Psoas muscle (tissue), 8 donors: Measurements from ENCODE around the gene STX12. TPM values are rescaled to one million over a fixed set of nuclear protein-coding genes. Genes with fewer than 3 reads are reported as not detected.
A peak's percentile ranks its signal among the peaks of the same experiment; 100 is the strongest.
"Not testable (repeated sequence)": the region's sequence is repeated elsewhere in the genome, so short reads cannot be mapped to it uniquely, and the experiment has no call there.

Experiments
- ATAC-seq, 4 donors: fragments of 200-7000 bp; cut with Tn5 transposase; one replicate each; pipeline ENCODE4 v1.9.1; 2020; ENCODE audit warnings: moderate library complexity in 3 of 4, mild to moderate bottlenecking in 2 of 4
- DNase-seq, 2 donors: peaks; one replicate each; pipeline ENCODE4 v3.0.0-alpha.2; 2020
- H3K27ac ChIP-seq: fragments of 200-600 bp; one replicate; pipeline ENCODE4 v1.8.0; 2022
- H3K27me3 ChIP-seq, 3 donors: fragments of 200-600 bp in 1 of 3; one replicate each; pipeline versions ENCODE4 v1.6.1 to v1.8.0; 2013 to 2022; ENCODE audit warnings: low read length in 2 of 3, mild to moderate bottlenecking in 2 of 3, moderate library complexity in 1 of 3; ENCODE audit not compliant: insufficient read depth in 3 of 3
- H3K36me3 ChIP-seq, 2 donors: fragments of 200-600 bp in 1 of 2; one replicate each; pipeline versions ENCODE4 v1.6.1 to v1.8.0; 2013 to 2022; ENCODE audit warnings: low read depth in 1 of 2, mild to moderate bottlenecking in 1 of 2, moderate library complexity in 1 of 2; ENCODE audit not compliant: insufficient read depth in 1 of 2
- H3K4me1 ChIP-seq: fragments of 200-600 bp; one replicate; pipeline ENCODE4 v1.8.0; 2022
- H3K4me3 ChIP-seq: fragments of 200-600 bp; one replicate; pipeline ENCODE4 v1.8.0; 2022; ENCODE audit warnings: mild to moderate bottlenecking
- H3K9me3 ChIP-seq: fragments of 200-600 bp; one replicate; pipeline ENCODE4 v1.8.0; 2022
- WGBS, 3 donors: extraction: QIAGEN DNeasy Blood & Tissue Kit; methylation state at CpG; one replicate each; pipeline versions ENCODE4 v1.1.6 to v1.1.7; 2013; 5-methylcytosine and 5-hydroxymethylcytosine counted together
- intact Hi-C, 2 donors: fragments of 100-400 bp; cut with DNase I; formaldehyde crosslinking; loops; one replicate each; pipeline versions ENCODE4 v1.11.0 to v1.14.2; 2022
- polyA plus RNA-seq, 3 donors: library from polyadenylated mRNA; stranded (reverse); fragments of 200-250 nt; gene quantifications; one replicate each; pipeline ENCODE4 v1.2.3, GENCODE V29; 2013
- total RNA-seq, 4 donors: library from RNA; stranded (reverse); fragmentation: NEBNext Ultra II Directional in 2 of 4; extraction: Animal tissue kit (Norgen Biotek cat#: 25700) in 2 of 4; gene quantifications; one replicate each; pipeline versions ENCODE4 v1.2.1 to v1.2.4, GENCODE V29; 2021 to 2023
- TF ChIP-seq, protein P1 (sequence below): fragments of 200-600 bp; IDR thresholded peaks from one replicate; pipeline ENCODE4 v1.8.0; 2022; ENCODE audit warnings: antibody characterized with exemption
- donor health status: healthy with polysubstance abuse.
- donor health status: DM: no; HTN: no; CAD: no; lungs with moderate emphysema.
- donor health status: Bipolar disorder and iron deficiency.
- donor health status: healthy.
- donor health status: DM: yes; HTN: yes; CAD: no.
- donor health status: DM: no; HTN: no; CAD: no.
- donor health status: DM: no; HTN: no; CAD: no.
- donor health status: DM: yes; HTN: yes; CAD: no.

STX12 gene
- total and polyA plus RNA-seq, 7 donors: 14.5 to 33.6 (median 24.7) TPM

DNA sequence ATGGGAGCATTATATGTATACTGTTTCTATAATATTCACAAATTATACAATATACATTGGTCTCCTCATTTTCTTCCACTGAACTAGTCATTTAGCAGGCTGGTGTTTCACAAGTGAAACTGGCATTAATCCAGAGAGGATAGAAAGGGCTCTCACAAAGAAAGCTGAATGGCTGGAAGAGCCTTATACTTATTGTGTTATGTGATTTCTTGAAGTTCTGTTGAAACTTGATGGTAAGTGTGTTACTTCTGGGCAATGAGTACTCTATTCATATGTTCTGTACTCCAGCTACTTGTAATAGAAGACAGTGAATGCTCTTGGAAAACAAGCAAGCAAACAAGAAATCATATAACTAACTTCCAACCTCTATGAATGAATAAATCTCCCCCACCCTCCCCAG is 14.9 kb downstream of the STX12 start:
- TF ChIP-seq, protein P1, sequence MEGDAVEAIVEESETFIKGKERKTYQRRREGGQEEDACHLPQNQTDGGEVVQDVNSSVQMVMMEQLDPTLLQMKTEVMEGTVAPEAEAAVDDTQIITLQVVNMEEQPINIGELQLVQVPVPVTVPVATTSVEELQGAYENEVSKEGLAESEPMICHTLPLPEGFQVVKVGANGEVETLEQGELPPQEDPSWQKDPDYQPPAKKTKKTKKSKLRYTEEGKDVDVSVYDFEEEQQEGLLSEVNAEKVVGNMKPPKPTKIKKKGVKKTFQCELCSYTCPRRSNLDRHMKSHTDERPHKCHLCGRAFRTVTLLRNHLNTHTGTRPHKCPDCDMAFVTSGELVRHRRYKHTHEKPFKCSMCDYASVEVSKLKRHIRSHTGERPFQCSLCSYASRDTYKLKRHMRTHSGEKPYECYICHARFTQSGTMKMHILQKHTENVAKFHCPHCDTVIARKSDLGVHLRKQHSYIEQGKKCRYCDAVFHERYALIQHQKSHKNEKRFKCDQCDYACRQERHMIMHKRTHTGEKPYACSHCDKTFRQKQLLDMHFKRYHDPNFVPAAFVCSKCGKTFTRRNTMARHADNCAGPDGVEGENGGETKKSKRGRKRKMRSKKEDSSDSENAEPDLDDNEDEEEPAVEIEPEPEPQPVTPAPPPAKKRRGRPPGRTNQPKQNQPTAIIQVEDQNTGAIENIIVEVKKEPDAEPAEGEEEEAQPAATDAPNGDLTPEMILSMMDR: no peak
- intact Hi-C loops: no loop called here
- no peaks in the 10 kb centered on the region for H3K27me3 ChIP-seq
- H3K4me1 ChIP-seq: peaks cover 33% of the 10 kb centered on the region
- ATAC-seq: peak in 1 of 4 donors; percentile 25
- H3K4me3 ChIP-seq: no peak overlapping the region
- H3K36me3 ChIP-seq: peaks cover 0 to 28% of the 10 kb centered on the region in 2 donors
- no peaks in the 10 kb centered on the region for H3K9me3 ChIP-seq
- no peak for DNase-seq
- peak overlapping the region; percentile 75 for H3K27ac ChIP-seq

DNA sequence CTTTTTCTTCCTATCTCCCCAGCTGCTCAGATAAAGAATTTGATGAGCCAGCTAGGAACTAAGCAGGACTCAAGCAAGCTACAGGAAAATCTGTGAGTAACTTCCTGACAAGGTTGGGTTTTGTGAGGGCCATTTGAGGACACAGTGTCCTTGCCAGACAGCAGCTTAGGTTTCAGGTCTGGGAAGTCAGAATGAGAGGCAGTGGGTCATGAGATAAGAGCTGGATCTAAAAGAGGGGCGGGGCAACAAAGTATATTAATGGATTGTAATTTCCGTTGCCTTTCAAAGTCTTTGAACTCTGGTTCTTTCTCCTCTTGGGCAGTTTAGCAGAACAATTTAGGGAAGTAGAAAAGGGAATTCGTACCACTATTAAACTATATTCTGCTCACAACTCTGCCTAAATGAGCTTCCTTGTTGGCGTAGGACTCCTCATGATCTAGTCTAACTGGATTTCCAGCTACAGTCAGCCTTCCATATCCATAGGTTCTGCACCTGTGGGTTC is 16.6 kb downstream of the STX12 start:
- peaks cover 33% of the 10 kb centered on the region for H3K4me1 ChIP-seq
- TF ChIP-seq, protein P1: no peak
- peak overlapping the region; percentile 75 for H3K27ac ChIP-seq
- H3K9me3 ChIP-seq: no peaks in the 10 kb centered on the region
- ATAC-seq (peak; percentile 94 to 99 (median 96)), DNase-seq (peak; percentile 42 to 62)
- 38 to 56% (median 49%) methylated on average over 4 of the region's 4 CpGs for WGBS, 3 donors
- no peaks in the 10 kb centered on the region for H3K27me3 ChIP-seq
- H3K4me3 ChIP-seq: no peak overlapping the region
- intact Hi-C loops: no loop called here
- peaks cover 7 to 45% of the 10 kb centered on the region in 2 donors for H3K36me3 ChIP-seq

DNA sequence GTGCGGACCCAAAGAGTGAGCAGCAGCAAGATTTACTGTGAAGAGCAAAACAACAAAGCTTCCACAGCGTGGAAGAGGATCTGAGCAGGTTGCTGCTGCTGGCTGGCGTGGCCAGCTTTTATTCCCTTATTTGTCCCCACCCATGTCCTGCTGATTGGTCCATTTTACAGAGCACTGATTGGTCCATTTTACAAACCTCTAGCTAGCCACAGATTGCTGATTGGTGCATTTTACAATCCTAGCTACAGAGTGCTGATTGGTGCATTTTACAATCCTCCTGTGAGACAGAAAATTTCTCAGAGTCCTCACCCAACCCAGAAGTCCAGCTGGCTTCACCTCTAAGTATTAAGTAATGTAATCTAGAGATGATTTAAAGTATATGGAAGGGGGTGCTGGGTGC is 17.3 kb downstream of the STX12 start:
- DNase-seq, H3K9me3 ChIP-seq, H3K27me3 ChIP-seq, H3K4me3 ChIP-seq, ATAC-seq, intact Hi-C loops: not testable (repeated sequence)
- Histone ChIP-seq H3K36me3 (peaks cover 7 to 52% of the 10 kb centered on the region in 2 donors), H3K4me1 (peaks cover 33% of the 10 kb centered on the region), H3K27ac (peak overlapping the region; percentile 75)
- 91 to 98% (median 98%) methylated on average over 3 of the region's 3 CpGs for WGBS, 3 donors

DNA sequence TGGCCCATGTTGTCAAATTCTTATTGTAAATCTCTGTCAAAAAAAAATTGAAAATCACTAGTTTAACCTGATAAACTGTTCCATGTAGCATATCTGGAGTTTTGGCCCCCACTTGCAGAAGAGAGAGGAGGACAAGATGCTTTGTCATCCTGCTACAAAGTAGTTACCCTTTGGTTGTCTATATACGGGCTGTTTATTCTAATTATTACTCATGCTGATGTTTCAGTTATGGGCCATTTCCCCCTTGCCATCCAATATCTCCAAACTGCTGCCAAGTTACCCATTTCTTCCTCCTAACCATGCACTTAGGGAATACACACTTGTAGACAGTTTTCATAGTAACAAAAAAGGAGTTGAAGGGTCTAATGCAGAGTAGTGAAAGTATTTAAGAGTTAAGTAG is 22.6 kb downstream of the STX12 start:
- H3K27me3 ChIP-seq: no peaks in the 10 kb centered on the region
- H3K4me1 ChIP-seq: no peaks in the 10 kb centered on the region
- WGBS, 3 donors: 72 to 100% (median 77%) methylated on average over 1 of the region's 1 CpG
- H3K36me3 ChIP-seq: peaks cover 9 to 94% of the 10 kb centered on the region in 2 donors
- TF ChIP-seq, protein P1: no peak
- intact Hi-C loops: no loop called here
- DNase-seq (no peak), ATAC-seq (no peak)
- no peak overlapping the region for H3K27ac ChIP-seq
- H3K9me3 ChIP-seq: no peaks in the 10 kb centered on the region
- no peak overlapping the region for H3K4me3 ChIP-seq

DNA sequence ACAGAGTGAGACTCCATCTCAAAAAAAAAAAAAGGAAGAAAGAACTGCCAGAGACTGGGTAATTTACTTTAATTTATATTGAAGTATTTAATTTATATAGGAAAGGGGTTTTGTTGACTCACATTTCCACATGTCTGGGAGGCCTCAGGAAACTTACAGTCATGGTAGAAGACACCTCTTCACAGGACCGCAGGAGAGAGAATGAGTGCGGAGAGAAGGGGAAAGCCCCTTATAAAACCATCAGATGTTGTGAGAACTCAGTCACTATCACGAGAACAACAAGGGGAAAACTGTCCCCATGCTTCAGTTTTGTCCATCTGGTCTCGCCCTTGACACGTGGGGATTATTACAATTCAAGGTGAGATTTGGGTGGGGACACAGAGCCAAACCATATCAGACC is 31.8 kb downstream of the STX12 start:
- no peaks in the 10 kb centered on the region for H3K4me1 ChIP-seq
- H3K4me3 ChIP-seq: no peak overlapping the region
- TF ChIP-seq, protein P1: no peak
- DNase-seq: no peak
- ATAC-seq: no peak
- intact Hi-C loops: no loop called here
- H3K27ac ChIP-seq: no peak overlapping the region
- peaks cover 3 to 78% of the 10 kb centered on the region in 2 donors for H3K36me3 ChIP-seq
- WGBS, 3 donors: 88 to 90% (median 88%) methylated on average over 5 of the region's 5 CpGs
- no peaks in the 10 kb centered on the region for H3K9me3 ChIP-seq
- no peaks in the 10 kb centered on the region for H3K27me3 ChIP-seq
